Thyroid gland (tissue), 4 donors: ENCODE data around the gene USP36.

ENCODE experiments used
- CTCF ChIP-seq, 6 experiments: fragments of 200-600 bp in 3 of 6; fragments of 450-650 bp in 3 of 6; sonication (generic) in 3 of 6; IDR thresholded peaks; one replicate each; pipeline ENCODE4 v1.5.1; 2016 to 2019; ENCODE audit warnings: antibody characterized with exemption in 6 of 6, mild to moderate bottlenecking in 2 of 6, inconsistent platforms in 1 of 6, moderate library complexity in 1 of 6
- POLR2A ChIP-seq, 2 donors: fragments of 450-650 bp; IDR thresholded peaks; one replicate each; pipeline ENCODE4 v1.6.1; 2017; ENCODE audit warnings: antibody characterized with exemption in 2 of 2, mild to moderate bottlenecking in 2 of 2, moderate library complexity in 1 of 2

GRCh38 chr17:78825696-78826095 is 14.9 kb downstream of the USP36 start:
- no peak for TF ChIP-seq POLR2A (IDR thresholded peaks at IDR 0.05)
- TF ChIP-seq CTCF (IDR thresholded peaks at IDR 0.05), result no peak
